Fibroblast of skin of scalp (primary cell): Measurements from ENCODE around the gene GOLGA6L10.
"Not testable (repeated sequence)": the region's sequence is repeated elsewhere in the genome, so short reads cannot be mapped to it uniquely, and the experiment has no call there.

ENCODE experiments used
- DNase-seq: peaks from one replicate; pipeline ENCODE4 v3.0.0-alpha.2; 2013

Gene GOLGA6L10

GRCh38 chr15:82317091-82317489 lies 32.2 kb downstream of the GOLGA6L10 start:
- DNase-seq, result no peak

GRCh38 chr15:82316247-82317090 lies 32.8 kb downstream of the GOLGA6L10 start:
- DNase-seq, result not testable (repeated sequence)

- no peak for DNase-seq
Observed at GRCh38 chr15:82315519-82316246, 33.6 kb downstream of the GOLGA6L10 start.

- DNase-seq, result no peak
Observed at GRCh38 chr15:82314769-82315518, 34.3 kb downstream of the GOLGA6L10 start.

DNA sequence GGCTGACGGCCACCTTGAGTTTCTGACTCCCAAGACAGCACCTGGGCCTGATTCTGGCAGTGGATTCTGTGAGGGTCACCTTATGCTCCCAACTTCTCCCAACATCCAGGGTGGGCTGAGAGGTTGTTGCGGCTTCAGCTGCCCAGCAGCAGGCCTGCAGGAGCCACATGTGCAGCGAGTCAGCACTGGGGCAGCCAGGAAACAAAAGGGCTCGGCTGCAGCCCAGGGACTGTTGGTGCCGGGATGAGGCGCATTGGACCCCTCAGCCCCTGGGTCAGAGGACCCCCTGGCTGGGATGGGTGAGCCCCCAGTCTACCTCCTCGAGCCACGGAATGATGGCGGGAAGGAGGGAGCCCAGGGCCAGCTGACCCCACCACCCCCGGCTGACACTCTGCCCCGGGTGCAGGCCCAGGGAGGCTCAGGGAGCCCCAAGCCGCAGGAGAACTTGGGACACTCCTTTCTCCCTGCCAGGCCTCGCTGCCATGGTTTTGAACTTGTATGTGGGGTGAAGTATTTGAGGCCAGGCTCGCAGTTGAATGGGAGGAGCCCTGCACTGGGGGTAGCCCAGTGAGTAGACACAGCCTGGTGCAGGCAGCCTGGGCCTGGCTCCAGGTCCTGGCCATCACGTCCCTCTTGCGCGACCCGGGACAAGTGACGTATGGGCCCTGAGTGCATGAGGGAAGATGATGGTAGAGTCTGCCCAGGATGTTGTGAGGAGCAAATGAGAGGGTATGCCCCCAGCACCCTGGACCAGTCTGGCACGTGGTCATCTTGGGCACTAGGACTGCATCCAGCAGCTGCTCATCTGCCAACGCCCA lies 35.1 kb downstream of the GOLGA6L10 start:
- DNase-seq, result not testable (repeated sequence)

DNA sequence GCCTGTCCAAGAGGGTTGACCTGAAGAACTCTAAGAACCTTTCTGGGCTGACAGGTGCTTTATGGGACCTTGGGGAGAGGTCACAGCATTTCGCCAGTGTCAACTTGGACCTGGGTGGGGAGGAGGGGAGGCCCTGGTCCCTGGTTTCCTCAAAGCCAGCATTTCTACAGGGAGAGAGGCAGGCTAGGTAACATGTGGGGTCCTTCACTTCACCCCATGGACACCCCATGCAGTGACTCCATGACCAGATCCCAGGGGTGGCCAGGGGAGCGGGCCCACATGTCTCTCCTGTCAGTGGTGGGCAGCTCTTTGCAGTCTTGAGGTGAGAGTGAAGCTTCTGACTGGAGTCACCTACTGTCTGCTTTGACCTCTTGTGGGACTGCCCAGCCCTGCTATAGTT lies 35.8 kb downstream of the GOLGA6L10 start:
- no peak for DNase-seq

DNA sequence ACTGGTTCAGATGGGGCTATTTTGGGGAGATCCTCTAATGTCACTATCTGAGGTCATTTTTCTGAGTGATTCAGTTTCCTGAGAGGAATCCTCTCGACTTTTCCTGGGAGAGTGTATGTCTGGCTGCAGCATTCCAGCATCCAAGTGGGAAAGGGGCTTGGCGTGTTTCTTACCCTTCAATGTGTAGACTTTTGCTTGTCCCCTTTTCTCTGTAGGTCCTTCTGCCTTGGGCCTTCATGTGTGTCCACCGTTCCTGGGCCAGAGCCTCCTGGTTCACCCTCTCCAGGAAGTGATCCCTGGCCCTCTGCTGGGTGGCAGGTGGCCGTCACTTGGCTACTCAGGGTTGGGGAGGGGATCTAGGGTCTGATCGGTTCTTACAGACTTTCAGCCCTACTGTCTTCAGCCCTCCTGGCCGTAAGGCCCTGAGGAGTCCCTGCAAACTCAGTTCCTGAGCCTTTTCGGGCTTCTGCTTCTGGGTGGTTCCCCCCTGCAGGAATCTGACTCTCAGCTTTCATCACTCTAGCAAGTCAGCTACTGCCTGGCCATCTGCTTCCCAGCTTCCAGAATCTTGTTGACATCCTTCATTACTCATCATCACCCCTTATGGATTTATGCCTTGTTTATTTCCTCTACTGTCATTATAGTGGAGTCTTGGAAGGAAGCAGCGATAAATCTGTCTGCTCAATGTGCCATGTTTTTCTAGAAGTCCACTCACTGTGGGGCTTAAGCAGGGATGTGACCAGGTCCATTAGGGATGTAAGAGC lies 36.5 kb downstream of the GOLGA6L10 start:
- DNase-seq, result peak; percentile 55

- not testable (repeated sequence) for DNase-seq
Observed at GRCh38 chr15:82311321-82311720, 38.0 kb downstream of the GOLGA6L10 start.

DNA sequence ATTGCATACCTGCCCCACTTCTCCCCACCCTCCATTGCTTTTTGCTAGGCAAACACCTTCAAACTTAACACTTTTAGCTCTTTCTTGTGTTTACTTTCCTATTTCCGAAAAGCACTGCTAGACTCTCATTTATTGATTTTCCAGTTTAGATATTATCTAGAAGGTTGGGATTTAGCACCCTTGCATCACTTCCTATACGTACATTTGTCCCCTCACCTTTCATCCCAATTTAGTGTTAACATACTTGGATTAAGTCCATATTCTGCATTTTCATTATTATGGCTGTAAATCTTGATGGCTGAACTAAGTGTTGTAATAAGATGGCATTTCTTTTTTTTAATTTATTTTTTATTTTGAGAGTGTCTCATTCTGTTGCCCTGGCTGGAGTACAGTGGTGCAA lies 39.5 kb downstream of the GOLGA6L10 start:
- no peak for DNase-seq

GRCh38 chr15:82307714-82308081 lies 41.6 kb downstream of the GOLGA6L10 start:
- DNase-seq, result no peak

DNA sequence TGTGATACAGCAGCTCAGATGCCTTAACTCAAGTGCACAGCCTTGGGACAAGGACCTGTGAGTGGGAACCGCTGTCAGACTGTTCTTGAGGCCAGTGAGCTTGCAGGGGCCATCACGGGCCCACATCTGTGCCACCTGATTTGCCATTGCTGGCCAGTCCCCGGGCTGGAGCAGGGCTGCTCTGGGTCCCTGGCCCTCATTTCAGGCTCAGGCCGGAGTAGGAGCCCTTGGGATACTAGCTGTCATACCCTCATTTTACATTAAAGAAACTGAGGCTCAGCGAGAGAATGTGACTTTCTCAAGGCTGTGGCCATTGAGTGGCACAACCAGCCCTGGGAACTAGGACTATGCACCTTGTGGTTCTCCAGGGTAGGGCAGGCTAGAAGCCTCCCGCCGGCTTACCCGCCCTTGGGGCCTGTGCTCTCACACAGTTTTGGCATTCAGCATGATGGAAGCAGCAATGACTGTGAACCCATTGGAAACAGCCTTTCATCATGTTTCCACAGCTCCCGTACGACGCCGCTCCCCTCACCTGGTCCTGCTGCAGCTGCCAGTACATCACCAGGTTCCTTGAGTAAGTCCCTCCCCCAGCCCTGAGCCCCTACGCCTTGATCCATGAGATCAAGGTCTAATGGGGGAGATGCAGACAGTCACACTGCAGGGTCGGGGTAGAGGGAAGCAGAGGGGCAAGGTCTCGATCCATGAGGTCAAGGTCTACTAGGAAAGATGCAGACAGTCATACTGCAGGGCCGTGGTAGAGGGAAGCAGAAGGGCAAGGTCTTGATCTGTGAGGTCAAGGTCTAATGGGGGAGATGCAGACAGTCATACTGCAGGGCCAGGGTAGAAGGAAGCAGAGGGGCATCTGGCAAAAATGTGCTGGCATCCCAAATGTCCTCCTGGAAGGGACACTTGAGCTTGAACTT lies 42.2 kb downstream of the GOLGA6L10 start:
- no peak for DNase-seq

DNA sequence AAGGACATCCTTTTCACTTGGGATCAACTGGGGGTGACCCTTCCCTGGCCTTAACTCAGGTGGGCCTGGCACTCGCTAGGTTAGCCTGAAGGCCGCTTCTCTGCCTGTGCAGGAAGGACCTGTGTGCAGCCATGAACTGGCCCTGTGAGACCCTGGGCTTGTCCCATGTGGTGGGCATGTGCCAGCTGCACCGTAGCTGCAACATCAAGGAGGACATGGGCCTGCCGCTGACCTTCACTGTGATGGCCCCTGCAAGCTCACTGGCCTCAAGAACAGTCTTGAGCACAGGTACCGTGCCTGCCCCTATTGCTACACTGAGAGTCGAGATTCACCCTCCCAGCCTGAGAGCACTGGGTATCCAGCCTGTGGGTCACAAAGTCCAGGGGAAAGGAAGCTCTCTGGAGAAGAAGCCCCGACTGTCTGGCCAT lies 43.6 kb downstream of the GOLGA6L10 start:
- DNase-seq, result no peak

DNA sequence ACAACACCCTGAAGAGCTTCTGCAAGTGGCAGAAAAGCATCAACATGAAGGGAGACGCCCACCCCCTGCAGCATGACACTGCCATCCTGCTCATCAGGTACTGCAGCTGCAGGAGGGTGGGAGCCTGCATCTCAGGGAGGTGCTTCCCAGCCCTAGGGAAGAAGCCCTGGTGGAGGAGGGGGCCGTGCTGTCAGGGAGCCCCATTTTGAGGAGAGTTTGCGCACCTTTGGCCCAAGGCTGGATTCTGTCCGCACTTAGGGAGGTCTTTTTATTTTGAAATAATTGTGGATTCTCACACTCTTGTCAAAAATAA lies 44.5 kb downstream of the GOLGA6L10 start:
- no peak for DNase-seq

DNA sequence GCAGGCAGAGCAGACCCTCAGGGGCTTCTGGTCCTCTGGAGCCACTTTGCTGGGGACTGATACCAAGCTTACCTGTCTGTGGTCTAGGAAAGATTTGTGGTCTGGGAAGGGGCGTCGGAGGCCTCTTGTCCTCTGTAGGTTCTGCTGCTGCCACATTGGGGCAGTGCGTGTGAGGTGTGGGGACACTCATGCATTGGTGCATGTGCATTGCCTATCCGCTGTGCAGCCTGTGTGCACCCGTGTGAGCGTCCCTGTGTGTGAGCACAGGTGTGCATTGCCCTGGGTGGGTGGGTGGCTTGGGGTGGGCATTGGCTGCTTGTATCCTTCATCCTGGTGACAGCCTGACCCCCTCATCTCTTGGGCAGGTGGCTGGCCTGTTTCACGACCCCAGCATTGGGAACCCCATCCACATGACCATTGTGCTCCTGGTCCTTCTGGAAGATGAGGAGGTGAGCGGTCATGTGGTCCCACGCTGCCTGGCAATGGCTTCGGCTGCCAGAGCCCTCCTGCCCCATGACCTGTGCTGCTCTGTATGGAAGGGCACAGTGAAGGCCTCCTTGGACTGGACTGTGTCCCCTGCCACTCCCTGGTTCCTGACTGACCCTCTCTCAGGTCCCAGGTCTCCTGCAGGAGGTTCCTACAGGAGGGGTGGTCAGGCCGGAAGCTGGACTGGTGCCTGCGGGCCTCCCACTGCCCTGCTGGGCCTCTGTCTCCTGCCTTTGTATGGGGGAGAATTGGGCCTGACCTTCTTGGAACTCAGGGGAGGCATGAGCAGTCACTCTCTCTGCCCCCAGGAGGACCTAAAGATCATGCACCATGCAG lies 45.1 kb downstream of the GOLGA6L10 start:
- DNase-seq, result no peak

DNA sequence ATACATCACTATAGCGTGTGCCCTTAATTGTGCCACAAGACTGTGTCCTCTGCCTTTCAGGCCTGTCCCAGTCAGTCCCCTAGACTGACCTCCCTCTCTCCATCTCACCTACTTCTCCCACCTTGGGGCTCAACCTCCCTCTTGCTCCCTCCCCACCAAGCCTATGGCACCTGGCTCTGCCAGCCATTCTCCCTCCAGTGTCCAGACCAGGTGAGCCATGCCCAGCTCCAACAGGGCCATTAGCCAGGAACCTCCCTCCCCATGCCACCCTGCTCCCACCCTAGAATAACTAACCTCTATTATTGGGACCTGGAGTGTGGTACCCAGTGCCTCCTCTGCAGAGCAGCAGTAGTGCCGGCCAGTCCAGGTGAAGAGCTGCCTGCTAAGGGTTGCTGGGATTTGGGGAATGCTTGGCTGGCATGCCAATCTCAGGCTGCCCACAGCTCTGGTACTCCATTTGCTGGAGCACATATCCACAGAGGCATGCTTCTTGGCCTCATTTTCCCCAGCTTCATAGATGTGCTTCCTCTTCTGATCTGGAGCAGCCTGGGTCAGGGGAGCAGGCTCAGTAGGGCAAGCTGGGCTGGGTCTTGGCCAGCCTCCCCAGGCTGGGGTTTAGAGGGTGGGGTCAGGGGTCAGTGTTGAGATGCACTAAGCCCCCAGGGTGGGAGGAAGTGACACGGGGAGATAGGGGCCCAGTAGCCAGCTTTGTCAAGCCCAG lies 47.8 kb downstream of the GOLGA6L10 start:
- no peak for DNase-seq

DNA sequence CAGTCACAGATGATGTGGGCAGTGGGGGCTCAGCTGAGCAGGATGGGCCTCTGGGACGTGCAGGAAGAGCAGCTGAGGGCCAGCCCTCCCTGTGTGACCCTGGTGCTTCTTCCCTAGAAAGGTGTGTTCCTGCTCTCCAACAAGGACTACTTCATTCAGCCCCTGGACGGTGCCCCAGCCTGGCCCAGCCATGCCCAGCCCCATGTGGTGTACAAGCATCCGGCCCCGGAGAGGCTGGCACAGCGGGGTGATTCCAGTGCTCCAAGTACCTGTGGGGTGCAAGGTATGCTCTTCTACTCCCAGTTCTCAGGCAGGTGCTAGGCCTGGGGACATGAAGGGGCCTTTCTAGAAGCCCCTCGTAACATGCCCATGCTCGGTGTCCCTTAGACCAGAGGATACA lies 48.4 kb downstream of the GOLGA6L10 start:
- DNase-seq, result no peak

DNA sequence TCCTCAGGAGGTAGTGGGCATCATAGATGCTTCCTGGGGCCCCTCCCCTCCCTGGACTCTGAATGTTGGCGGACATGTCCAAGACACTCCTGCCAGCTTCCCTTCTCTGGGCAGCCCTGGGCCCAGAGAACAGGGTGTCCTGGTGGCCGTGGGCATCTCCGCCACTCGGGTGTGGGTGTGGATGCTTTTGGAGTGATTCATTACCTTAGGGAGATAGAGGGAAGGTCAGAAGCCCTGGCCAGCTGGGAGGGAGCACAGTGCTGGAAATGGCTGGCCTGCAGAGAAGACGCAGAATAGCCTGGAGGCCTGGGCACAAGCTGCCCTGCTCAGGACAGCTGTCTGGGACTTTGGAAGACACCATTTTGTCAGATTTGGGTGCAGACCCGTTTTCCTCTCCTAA lies 48.9 kb downstream of the GOLGA6L10 start:
- not testable (repeated sequence) for DNase-seq

- not testable (repeated sequence) for DNase-seq
Observed at GRCh38 chr15:82299511-82299914, 49.8 kb downstream of the GOLGA6L10 start.

- no peak for DNase-seq
Observed at GRCh38 chr15:82298520-82298919, 50.8 kb downstream of the GOLGA6L10 start.
